Cardiac atrium fibroblast (primary cell): ENCODE data around the gene ACTR8. TPM values are rescaled to one million over a fixed set of nuclear protein-coding genes. Genes with fewer than 3 reads are reported as not detected.

Source experiments
- total RNA-seq: library from RNA; depleted of rRNA; stranded (reverse); fragments of >200 nt; gene quantifications from 2 replicates; pipeline ENCODE4 v1.2.3, GENCODE V29; 2015

Gene ACTR8
- 22.7 and 45.0 TPM in 2 replicates for total RNA-seq

DNA sequence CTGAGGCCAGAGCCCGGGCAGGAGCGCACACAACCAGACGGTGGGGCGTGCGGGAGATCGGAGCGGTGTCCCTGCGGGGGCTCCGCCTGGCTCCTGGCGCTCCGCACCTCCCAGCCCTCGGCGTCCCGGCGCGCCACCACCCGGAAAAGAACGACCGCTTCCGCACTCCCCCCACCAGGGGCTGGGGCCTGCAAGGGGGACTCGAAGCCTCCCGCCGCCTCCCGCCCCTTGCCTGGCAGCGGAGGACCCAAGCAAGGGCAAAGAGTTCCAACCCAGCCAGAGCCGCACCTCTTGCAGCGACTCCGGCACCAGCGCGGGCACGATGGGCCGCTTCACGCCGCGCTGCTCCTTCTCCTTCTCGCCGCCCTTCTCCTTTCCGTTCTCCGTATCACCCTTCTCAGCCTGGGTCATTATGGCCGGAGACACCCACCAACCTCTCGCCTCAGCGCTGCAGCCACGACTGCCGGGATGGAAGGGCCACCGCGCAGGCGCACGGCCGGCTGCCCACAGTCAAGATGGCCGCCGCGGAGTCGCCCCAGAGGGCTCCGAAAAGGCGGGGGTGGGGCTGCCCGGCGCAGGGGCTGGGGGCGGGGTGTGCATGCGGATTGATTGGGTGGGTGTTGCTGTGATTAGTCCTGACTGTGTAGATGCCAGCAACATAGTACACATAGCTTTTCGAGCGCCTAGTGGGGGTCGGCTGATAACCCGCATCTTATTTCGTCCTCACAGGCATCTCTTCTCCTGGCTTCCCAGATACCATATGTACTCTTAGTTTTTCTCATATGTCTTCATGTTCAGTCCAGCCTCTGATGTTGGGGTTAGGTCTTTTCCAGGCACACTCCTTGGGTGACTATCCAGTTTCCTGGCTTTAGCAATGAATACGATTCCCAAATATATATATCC lies at the start of gene ACTR8:
ACTR8 (minus strand) TSS at position 462 of the 903 bp plus-strand sequence; CDS start at position 411, 51 bp downstream.

DNA sequence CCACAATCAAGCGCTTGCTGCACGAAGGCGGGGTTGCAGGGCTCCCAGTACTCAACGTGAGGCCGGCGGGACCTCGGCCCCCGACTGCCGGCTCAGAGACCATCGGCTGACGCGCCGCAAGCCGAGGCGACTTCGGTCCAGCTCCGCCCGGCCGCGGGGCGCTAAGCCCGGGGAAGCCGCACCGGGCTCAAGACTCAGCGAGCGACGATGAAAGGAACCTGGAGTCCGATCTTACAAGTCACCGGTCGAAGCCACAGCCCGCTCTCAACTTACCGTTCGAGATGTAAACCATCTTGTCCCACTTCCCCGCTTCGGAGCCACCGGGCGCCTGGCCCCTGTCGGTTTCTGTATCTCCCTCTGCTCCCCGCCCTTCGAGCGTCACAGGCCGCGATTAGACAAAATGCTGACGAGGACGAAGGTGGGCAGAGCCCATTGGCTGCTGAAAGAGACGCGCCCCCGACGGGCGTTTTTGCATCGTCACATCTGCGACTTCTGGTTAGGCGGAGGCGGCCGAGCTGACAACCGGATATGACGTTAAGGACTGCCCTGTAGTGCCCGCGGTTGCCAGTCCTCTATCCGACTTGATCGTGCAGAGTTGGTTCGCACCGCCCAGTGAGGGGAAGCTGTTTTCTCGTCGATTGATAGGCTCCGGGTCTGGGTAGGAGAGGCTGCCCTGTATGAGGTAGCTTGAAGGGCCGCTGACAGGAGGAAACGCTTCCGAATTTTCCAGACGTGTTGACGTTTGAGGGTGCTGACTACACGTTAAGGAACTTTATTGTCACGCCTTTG lies 9.7 kb upstream of the ACTR8 start, which contains the start of gene SELENOK:
SELENOK (minus strand) TSS at position 363 of the 789 bp plus-strand sequence.

GRCh38 chr3:53846134-53846850 lies 35.7 kb downstream of the ACTR8 start, which contains the start of the genes CHDH and IL17RB:
Gene CHDH (minus strand): TSS chr3:53846419. CDS start chr3:53824008, 22,411 bp downstream.
Gene IL17RB (plus strand): TSS chr3:53846568. CDS start chr3:53846589, 21 bp downstream.

Other genes starting within 250 kb of the ACTR8 start
- gene CHDH, start 35.7 kb downstream of the ACTR8 start, total RNA-seq = under 0.01 TPM in 1 of 2 replicates, not detected in the other
- gene IL17RB, start 35.6 kb downstream of the ACTR8 start, total RNA-seq = not detected in 2 replicates
- 31.8 and 36.1 TPM in 2 replicates for gene SELENOK, start 9.7 kb upstream of the ACTR8 start, total RNA-seq
- gene CACNA2D3, start 240.4 kb upstream of the ACTR8 start, total RNA-seq = 3.2 TPM in 2 replicates